WTC11 (cell line): ENCODE data around the gene ZER1. TPM values are rescaled to one million over a fixed set of nuclear protein-coding genes. Genes with fewer than 3 reads are reported as not detected.

Source experiments
- ATAC-seq: fragments of 200-7000 bp; cut with Tn5 transposase; 2 replicates; pipeline ENCODE4 v1.10.0; 2021; ENCODE audit warnings: mild to moderate bottlenecking, moderate library complexity
- CTCF ChIA-PET: fragments of 300-600 bp; sonication (Branson Sonifier 250); formaldehyde crosslinking; loops from one replicate; lab custom pipeline; 2021; ENCODE audit warnings: antibody characterized with exemption; lab: Charles Lee
- POLR2A ChIA-PET: fragments of 350-600 bp; sonication (Branson Sonifier 250); formaldehyde crosslinking; loops from one replicate; lab custom pipeline; 2021; ENCODE audit warnings: antibody characterized with exemption; lab: Charles Lee
- DNase-seq: peaks from one replicate; pipeline ENCODE4 v3.0.0; 2021; ENCODE audit warnings: low spot score
- H3K27ac Mint-ChIP-seq: 2 replicates; pipeline ENCODE4 v1.8.0; 2021; ENCODE audit warnings: mixed read lengths
- H3K27me3 Mint-ChIP-seq: 2 replicates; pipeline ENCODE4 v1.8.0; 2021; ENCODE audit warnings: low read depth, mild to moderate bottlenecking, moderate library complexity, mixed read lengths
- H3K36me3 Mint-ChIP-seq: 2 replicates; pipeline ENCODE4 v1.8.0; 2021; ENCODE audit warnings: mixed read lengths
- H3K4me1 Mint-ChIP-seq: 2 replicates; pipeline ENCODE4 v1.8.0; 2022; ENCODE audit warnings: mixed read lengths
- H3K4me3 Mint-ChIP-seq: 2 replicates; pipeline ENCODE4 v1.8.0; 2021; ENCODE audit warnings: mild to moderate bottlenecking, moderate library complexity, mixed read lengths
- H3K9me3 Mint-ChIP-seq: 2 replicates; pipeline ENCODE4 v1.8.0; 2021; ENCODE audit warnings: mixed read lengths
- ATF2 ChIP-seq: sonication (generic); formaldehyde crosslinking; IDR thresholded peaks from 2 replicates; pipeline ENCODE4 v1.8.1; 2022; ENCODE audit warnings: low read depth, missing genetic modification reagents, borderline replicate concordance
- CBFB ChIP-seq: sonication (generic); formaldehyde crosslinking; IDR thresholded peaks from 2 replicates; pipeline ENCODE4 v1.8.1; 2022; ENCODE audit warnings: mild to moderate bottlenecking, low read depth, missing genetic modification reagents
- CREM ChIP-seq: sonication (generic); formaldehyde crosslinking; IDR thresholded peaks from 2 replicates; pipeline ENCODE4 v1.8.1; 2022; ENCODE audit warnings: mild to moderate bottlenecking, missing genetic modification reagents, moderate library complexity
- E2F4 ChIP-seq: sonication (generic); formaldehyde crosslinking; IDR thresholded peaks from 2 replicates; pipeline ENCODE4 v1.8.1; 2022; ENCODE audit warnings: low read depth, mild to moderate bottlenecking, moderate library complexity, missing genetic modification reagents, borderline replicate concordance
- ELF4 ChIP-seq: sonication (generic); formaldehyde crosslinking; IDR thresholded peaks from 2 replicates; pipeline ENCODE4 v1.8.1; 2022; ENCODE audit warnings: low read depth, mild to moderate bottlenecking, moderate library complexity, missing genetic modification reagents
- ESRRA ChIP-seq: sonication (generic); formaldehyde crosslinking; IDR thresholded peaks from 2 replicates; pipeline ENCODE4 v1.8.1; 2022; ENCODE audit warnings: mild to moderate bottlenecking, missing genetic modification reagents, borderline replicate concordance
- GABPB1 ChIP-seq: sonication (generic); formaldehyde crosslinking; IDR thresholded peaks from 2 replicates; pipeline ENCODE4 v1.8.1; 2023; ENCODE audit warnings: mild to moderate bottlenecking, missing genetic modification reagents
- MXD4 ChIP-seq: fragments of 250-450 bp; sonication (Bioruptor Pico); IDR thresholded peaks from 2 replicates; pipeline ENCODE4 v1.8.0; 2021; ENCODE audit warnings: mild to moderate bottlenecking, moderate library complexity, borderline replicate concordance
- NFYB ChIP-seq: sonication (generic); formaldehyde crosslinking; conservative IDR thresholded peaks from 2 replicates; pipeline ENCODE4 v1.8.0; 2022; ENCODE audit warnings: low read depth, missing genetic modification reagents
- NR1H2 ChIP-seq: sonication (generic); formaldehyde crosslinking; IDR thresholded peaks from 2 replicates; pipeline ENCODE4 v1.9.0; 2021; ENCODE audit warnings: mild to moderate bottlenecking, moderate library complexity, missing genetic modification reagents
- OVOL2 ChIP-seq: fragments of 250-450 bp; sonication (Bioruptor Pico); IDR thresholded peaks from 2 replicates; pipeline ENCODE4 v1.9.0; 2021; ENCODE audit warnings: mild to moderate bottlenecking, borderline replicate concordance
- SMAD3 ChIP-seq: sonication (generic); formaldehyde crosslinking; IDR thresholded peaks from 2 replicates; pipeline ENCODE4 v1.8.0; 2022; ENCODE audit warnings: missing genetic modification reagents, mild to moderate bottlenecking, borderline replicate concordance
- TEAD1 ChIP-seq: sonication (generic); formaldehyde crosslinking; IDR thresholded peaks from 2 replicates; pipeline ENCODE4 v1.8.0; 2022; ENCODE audit warnings: mild to moderate bottlenecking, missing genetic modification reagents
- TP53 ChIP-seq: sonication (generic); formaldehyde crosslinking; IDR thresholded peaks from 2 replicates; pipeline ENCODE4 v1.8.1; 2023; ENCODE audit warnings: mild to moderate bottlenecking, missing genetic modification reagents
- USF1 ChIP-seq: sonication (generic); formaldehyde crosslinking; IDR thresholded peaks from 2 replicates; pipeline ENCODE4 v1.8.0; 2022; ENCODE audit warnings: mild to moderate bottlenecking, missing genetic modification reagents
- ZBTB43 ChIP-seq: sonication (generic); formaldehyde crosslinking; IDR thresholded peaks from 2 replicates; pipeline ENCODE4 v1.8.1; 2023; ENCODE audit warnings: mild to moderate bottlenecking, missing genetic modification reagents
- ZMAT4 ChIP-seq: fragments of 250-450 bp; sonication (Bioruptor Pico); IDR thresholded peaks from 2 replicates; pipeline ENCODE4 v1.9.0; 2021; ENCODE audit warnings: mild to moderate bottlenecking
- ZNF425 ChIP-seq: fragments of 250-450 bp; sonication (Bioruptor Pico); conservative IDR thresholded peaks from 2 replicates; pipeline ENCODE4 v1.9.0; 2021; ENCODE audit warnings: mild to moderate bottlenecking
- ZNF532 ChIP-seq: fragments of 250-450 bp; sonication (Bioruptor Pico); IDR thresholded peaks from 2 replicates; pipeline ENCODE4 v1.9.0; 2021; ENCODE audit warnings: mild to moderate bottlenecking, borderline replicate concordance
- ZSCAN18 ChIP-seq: fragments of 250-450 bp; sonication (Bioruptor Pico); IDR thresholded peaks from 2 replicates; pipeline ENCODE4 v2.1.2; 2022; ENCODE audit warnings: mild to moderate bottlenecking, moderate library complexity
- total RNA-seq: library from RNA; stranded (reverse); gene quantifications from 3 replicates; pipeline ENCODE4 v1.2.3, GENCODE V29; 2021

Gene ZER1
- total RNA-seq, 1 experiment from 2014 or later, result 23.8 TPM

GRCh38 chr9:128729766-128730517, 41.8 kb downstream of the ZER1 start:
- TF ChIP-seq OVOL2 (CRISPR knock-in tag) (no peak), ZNF425 (CRISPR knock-in tag) (no peak), NFYB (CRISPR knock-in tag) (no peak), USF1 (CRISPR knock-in tag) (no peak), GABPB1 (CRISPR knock-in tag) (no peak), ZBTB43 (CRISPR knock-in tag) (no peak), CBFB (CRISPR knock-in tag) (no peak), ELF4 (no peak), ZMAT4 (CRISPR knock-in tag) (no peak), NR1H2 (CRISPR knock-in tag) (no peak), TEAD1 (CRISPR knock-in tag) (no peak), TP53 (CRISPR knock-in tag) (no peak), SMAD3 (CRISPR knock-in tag) (no peak), ATF2 (CRISPR knock-in tag) (no peak), ESRRA (CRISPR knock-in tag) (no peak), ZSCAN18 (CRISPR knock-in tag) (no peak), CREM (CRISPR knock-in tag) (no peak), MXD4 (CRISPR knock-in tag) (no peak), ZNF532 (CRISPR knock-in tag) (no peak), E2F4 (CRISPR knock-in tag) (no peak)
- H3K36me3 Mint-ChIP-seq, result no peaks in the 10 kb centered on the region
- H3K27ac Mint-ChIP-seq, result peak overlapping the region; percentile 65; the same call in 1 of the 2 replicates
- no peaks in the 10 kb centered on the region for H3K27me3 Mint-ChIP-seq
- no peak overlapping the region for H3K4me3 Mint-ChIP-seq
- ChIA-PET CTCF (interaction anchor here (0.8 kb wide), 1 partner anchor 11 kb away, joined by 3 read pairs; no protein-coding TSS in a partner anchor), POLR2A (no interaction called here)
- DNase-seq (no peak), ATAC-seq (no peak)
- H3K4me1 Mint-ChIP-seq, result peaks cover 11% of the 10 kb centered on the region
- no peaks in the 10 kb centered on the region for H3K9me3 Mint-ChIP-seq
